SIG-M5 (cell line): ENCODE measurements around the gene CHRM5.
"Not testable (repeated sequence)": the region's sequence is repeated elsewhere in the genome, so short reads cannot be mapped to it uniquely, and the experiment has no call there.

Experiments
- DNase-seq: peaks from one replicate; lab custom pipeline; 2025; lab: John Stamatoyannopoulos, UW

The CHRM5 gene

GRCh38 chr15:33988384-33988783, 20.1 kb downstream of the CHRM5 start:
- DNase-seq = no peak

GRCh38 chr15:33994005-33994615, 25.8 kb downstream of the CHRM5 start:
- DNase-seq = no peak

- not testable (repeated sequence) for DNase-seq
These were observed 27.4 kb downstream of the CHRM5 start for GRCh38 chr15:33995666-33996065.

- no peak for DNase-seq
These were observed 33.2 kb downstream of the CHRM5 start for GRCh38 chr15:34001536-34001935.

- DNase-seq = no peak
These were observed 38.1 kb downstream of the CHRM5 start for GRCh38 chr15:34006381-34006780.

- no peak for DNase-seq
These were observed 41.4 kb downstream of the CHRM5 start for GRCh38 chr15:34009656-34010055.

GRCh38 chr15:34010921-34011320, 42.6 kb downstream of the CHRM5 start:
- no peak for DNase-seq

GRCh38 chr15:34011481-34011880, 43.2 kb downstream of the CHRM5 start:
- no peak for DNase-seq

- DNase-seq = no peak
These were observed 44.2 kb downstream of the CHRM5 start for GRCh38 chr15:34012461-34013028.

GRCh38 chr15:34013746-34014145, 45.4 kb downstream of the CHRM5 start:
- DNase-seq = no peak

GRCh38 chr15:34014556-34014955, 46.3 kb downstream of the CHRM5 start:
- no peak for DNase-seq

- no peak for DNase-seq
These were observed 49.8 kb downstream of the CHRM5 start for GRCh38 chr15:34018021-34018645.

GRCh38 chr15:34018738-34019137, 50.4 kb downstream of the CHRM5 start:
- not testable (repeated sequence) for DNase-seq

- DNase-seq = no peak
These were observed 51.2 kb downstream of the CHRM5 start for GRCh38 chr15:34019369-34019990.

GRCh38 chr15:34023907-34024306, 55.6 kb downstream of the CHRM5 start:
- DNase-seq = no peak

GRCh38 chr15:34025252-34025651, 57.0 kb downstream of the CHRM5 start:
- no peak for DNase-seq

GRCh38 chr15:34027606-34028005, 59.3 kb downstream of the CHRM5 start:
- DNase-seq = no peak

GRCh38 chr15:34031987-34032760, 63.9 kb downstream of the CHRM5 start:
- DNase-seq = no peak

GRCh38 chr15:34038023-34038870, 70.0 kb downstream of the CHRM5 start:
- no peak for DNase-seq

GRCh38 chr15:34038871-34039789, 70.8 kb downstream of the CHRM5 start, which contains the start of gene AVEN:
Gene AVEN (minus strand): TSS chr15:34039204. CDS start chr15:34039046, 158 bp downstream.
- DNase-seq = no peak
